Karpas-422 (cell line): ENCODE results near the gene GNGT2. TPM values are rescaled to one million over a fixed set of nuclear protein-coding genes. Genes with fewer than 3 reads are reported as not detected.

Experiments
- DNase-seq: peaks from one replicate; pipeline ENCODE4 v3.0.0-alpha.2; 2015
- H2AFZ ChIP-seq: fragments of 200-600 bp; sonication (generic); 2 replicates; pipeline ENCODE4 v1.6.1; 2014; ENCODE audit warnings: antibody characterized with exemption, low read length, mixed read lengths
- H3K27ac ChIP-seq: fragments of 200-600 bp; sonication (generic); 2 replicates; pipeline ENCODE4 v1.5.1; 2014; ENCODE audit warnings: mild to moderate bottlenecking, low read length, moderate library complexity
- H3K27me3 ChIP-seq: fragments of 200-600 bp; sonication (generic); 2 replicates; pipeline ENCODE4 v1.6.1; 2014; ENCODE audit warnings: low read length, mixed read lengths
- H3K36me3 ChIP-seq: fragments of 200-600 bp; sonication (generic); 2 replicates; pipeline ENCODE4 v1.6.1; 2014; ENCODE audit warnings: low read length, mixed read lengths; ENCODE audit not compliant: insufficient read depth
- H3K4me1 ChIP-seq: fragments of 200-600 bp; sonication (generic); 2 replicates; pipeline ENCODE4 v1.6.1; 2014; ENCODE audit warnings: mild to moderate bottlenecking, low read length, mixed read lengths
- H3K4me2 ChIP-seq: fragments of 200-600 bp; sonication (generic); 2 replicates; pipeline ENCODE4 v1.6.1; 2014; ENCODE audit warnings: low read length, low read depth, mild to moderate bottlenecking; ENCODE audit not compliant: poor library complexity, severe bottlenecking
- H3K4me3 ChIP-seq: fragments of 200-600 bp; sonication (generic); 2 replicates; pipeline ENCODE4 v1.5.1; 2014; ENCODE audit warnings: mild to moderate bottlenecking, antibody characterized with exemption, low read length, mixed read lengths
- H3K79me2 ChIP-seq: fragments of 200-600 bp; sonication (generic); 2 replicates; pipeline ENCODE4 v1.6.1; 2014; ENCODE audit warnings: mild to moderate bottlenecking, low read length, mixed read lengths
- H3K9ac ChIP-seq: fragments of 200-600 bp; sonication (generic); 2 replicates; pipeline ENCODE4 v1.6.0; 2014; ENCODE audit warnings: low read length
- H3K9me2 ChIP-seq: fragments of 200-600 bp; sonication (generic), shearing (Covaris generic); replicated peaks from 2 replicates; pipeline ENCODE4 v1.6.0; 2014; ENCODE audit warnings: mild to moderate bottlenecking, low read length, moderate library complexity; ENCODE audit not compliant: insufficient read depth
- H3K9me3 ChIP-seq: fragments of 300-700, 200-600 bp; sonication (generic); 2 replicates; pipeline ENCODE4 v1.6.1; 2014; ENCODE audit warnings: low read length, mixed read lengths
- H4K20me1 ChIP-seq: fragments of 200-600 bp; sonication (generic); 2 replicates; pipeline ENCODE4 v1.6.1; 2014; ENCODE audit warnings: mild to moderate bottlenecking, antibody characterized with exemption, low read length, low read depth; ENCODE audit not compliant: insufficient read depth
- total RNA-seq: library from RNA; depleted of rRNA; stranded (reverse); fragments of >200 nt; shearing (Covaris generic); gene quantifications from 2 replicates; pipeline ENCODE4 v1.2.3, GENCODE V29; 2014; ENCODE audit warnings: low replicate concordance; rRNA removed

GNGT2 gene
- total RNA-seq = 25.3 and 40.2 TPM in 2 replicates

DNA sequence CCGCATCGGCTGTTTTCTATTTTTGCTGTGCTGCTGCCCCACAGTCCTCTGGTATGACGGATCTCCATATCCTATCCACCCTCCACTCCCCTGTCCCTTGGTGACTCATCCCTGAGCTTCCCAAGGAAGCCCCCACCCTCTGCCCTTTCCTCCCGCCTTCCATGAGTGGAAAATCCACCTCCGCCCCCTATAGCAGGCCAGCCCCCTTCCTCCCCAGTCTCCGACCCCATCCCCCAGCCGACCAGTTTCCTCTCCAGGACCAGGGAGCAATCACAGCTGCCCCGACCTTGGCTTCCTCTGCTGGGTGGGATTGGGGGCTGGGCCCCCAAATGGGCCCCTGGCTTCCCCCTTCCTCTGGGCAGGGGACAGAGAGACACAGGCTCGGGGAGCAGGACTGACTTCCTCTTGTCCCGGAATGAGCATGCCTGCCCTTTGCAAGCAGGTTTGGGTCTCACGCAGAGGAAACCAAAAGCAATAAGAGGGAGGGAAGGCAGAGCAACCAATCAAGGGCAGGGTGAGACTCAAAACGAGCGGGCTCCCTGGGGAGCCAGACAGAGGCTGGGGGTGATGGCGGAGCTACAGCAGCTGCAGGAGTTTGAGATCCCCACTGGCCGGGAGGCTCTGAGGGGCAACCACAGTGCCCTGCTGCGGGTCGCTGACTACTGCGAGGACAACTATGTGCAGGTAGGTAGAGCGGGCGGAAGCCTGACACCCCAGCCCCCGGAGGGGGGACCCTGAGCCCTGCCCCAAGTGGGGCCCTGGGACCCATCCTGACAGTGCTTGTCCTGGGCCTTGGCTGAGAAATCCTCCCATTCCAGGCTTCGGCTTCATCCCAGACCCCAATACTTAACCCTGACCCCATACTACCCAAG, at the start of gene GNGT2, which contains the start of gene ABI3:
Gene GNGT2, minus strand, starts transcription at position 417 of the 872 bp plus-strand sequence. CDS start 3,152 bp downstream, outside the sequence.
Gene ABI3, plus strand, starts transcription at position 550 of the 872 bp plus-strand sequence. Its CDS starts 18 bp downstream, at position 568.
- H3K79me2 ChIP-seq = peaks cover 58% of the 10 kb centered on the region
- H3K9ac ChIP-seq = peak within 1 kb of the TSS; percentile 89
- H3K4me2 ChIP-seq = peak within 1 kb of the TSS; percentile 95
- H3K4me3 ChIP-seq = peak within 1 kb of the TSS; percentile 89
- no peaks in the 10 kb centered on the region for H3K9me2 ChIP-seq
- H3K27ac ChIP-seq = peak within 1 kb of the TSS; percentile 91
- peak; percentile 97 for DNase-seq
- peaks cover 60% of the 10 kb centered on the region for H3K4me1 ChIP-seq
- no peaks in the 10 kb centered on the region for H4K20me1 ChIP-seq
- H2AFZ ChIP-seq = no peak within 1 kb of the TSS
- no peaks in the 10 kb centered on the region for H3K9me3 ChIP-seq
- H3K27me3 ChIP-seq = no peaks in the 10 kb centered on the region
- H3K36me3 ChIP-seq = 0 out of 2 replicates have a peak, but pooled peaks cover 3% of the 10 kb centered on the region

GRCh38 chr17:49259663-49260010, 49.3 kb upstream of the GNGT2 start:
- Histone ChIP-seq H3K9ac (peak overlapping the region; percentile 45; the same call in 1 of the 2 replicates), H3K4me2 (peak overlapping the region; percentile 59), H3K27me3 (peaks cover 3% of the 10 kb centered on the region; the same call in 1 of the 2 replicates), H3K27ac (no peak overlapping the region), H3K4me3 (peak overlapping the region; percentile 59; the same call in 1 of the 2 replicates), H3K9me2 (no peaks in the 10 kb centered on the region), H3K79me2 (no peaks in the 10 kb centered on the region), H3K36me3 (no peaks in the 10 kb centered on the region), H3K9me3 (no peaks in the 10 kb centered on the region), H4K20me1 (no peaks in the 10 kb centered on the region), H3K4me1 (peaks cover 10% of the 10 kb centered on the region), H2AFZ (peak overlapping the region; percentile 92; the same call in 1 of the 2 replicates)
- peak; percentile 38 for DNase-seq

- H3K27ac ChIP-seq = no peak overlapping the region
- H3K9me2 ChIP-seq = no peaks in the 10 kb centered on the region
- no peak overlapping the region for H2AFZ ChIP-seq
- H3K9ac ChIP-seq = no peak overlapping the region
- no peaks in the 10 kb centered on the region for H4K20me1 ChIP-seq
- no peak overlapping the region for H3K4me3 ChIP-seq
- peaks cover 3% of the 10 kb centered on the region; the same call in 1 of the 2 replicates for H3K27me3 ChIP-seq
- peaks cover 10% of the 10 kb centered on the region for H3K4me1 ChIP-seq
- no peak overlapping the region for H3K4me2 ChIP-seq
- no peaks in the 10 kb centered on the region for H3K9me3 ChIP-seq
- H3K79me2 ChIP-seq = no peaks in the 10 kb centered on the region
- no peak for DNase-seq
- H3K36me3 ChIP-seq = no peaks in the 10 kb centered on the region
Observed at GRCh38 chr17:49258394-49258793, 48.0 kb upstream of the GNGT2 start.

GRCh38 chr17:49255125-49255524, 44.8 kb upstream of the GNGT2 start:
- Histone ChIP-seq H3K79me2 (no peaks in the 10 kb centered on the region), H3K9me3 (no peaks in the 10 kb centered on the region), H4K20me1 (no peaks in the 10 kb centered on the region), H3K9me2 (no peaks in the 10 kb centered on the region), H3K27me3 (peaks cover 3% of the 10 kb centered on the region; the same call in 1 of the 2 replicates), H3K9ac (no peak overlapping the region), H3K36me3 (no peaks in the 10 kb centered on the region), H2AFZ (no peak overlapping the region), H3K27ac (no peak overlapping the region), H3K4me2 (no peak overlapping the region), H3K4me1 (peaks cover 4% of the 10 kb centered on the region), H3K4me3 (no peak overlapping the region)
- no peak for DNase-seq

DNA sequence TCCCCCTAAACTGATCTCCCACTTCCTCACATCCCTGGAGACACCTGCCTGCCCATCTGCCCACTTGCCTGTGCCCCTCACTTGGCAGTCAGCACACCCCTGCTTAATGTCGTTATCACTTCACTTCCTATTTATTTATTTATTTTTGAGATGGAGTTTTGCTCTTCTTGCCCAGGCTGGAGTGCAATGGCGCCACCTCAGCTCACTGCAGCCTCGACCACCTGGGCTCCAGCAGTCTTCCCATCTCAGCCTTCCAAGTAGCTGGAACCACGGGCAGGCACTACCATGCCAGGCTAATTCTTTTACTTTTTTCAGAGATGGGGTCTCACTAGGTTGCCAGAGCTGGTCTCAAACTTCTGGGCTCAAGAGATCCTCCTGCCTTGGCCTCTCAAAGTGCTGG, 43.7 kb upstream of the GNGT2 start:
- Histone ChIP-seq H3K79me2 (no peaks in the 10 kb centered on the region), H3K4me3 (no peak overlapping the region), H3K4me2 (no peak overlapping the region), H2AFZ (no peak overlapping the region), H3K27me3 (no peaks in the 10 kb centered on the region), H3K4me1 (peaks cover 6% of the 10 kb centered on the region), H4K20me1 (no peaks in the 10 kb centered on the region), H3K27ac (no peak overlapping the region), H3K9me3 (no peaks in the 10 kb centered on the region), H3K9ac (no peak overlapping the region), H3K36me3 (no peaks in the 10 kb centered on the region), H3K9me2 (no peaks in the 10 kb centered on the region)
- DNase-seq = no peak

GRCh38 chr17:49252148-49252695, 41.8 kb upstream of the GNGT2 start:
- H3K27me3 ChIP-seq = no peaks in the 10 kb centered on the region
- H2AFZ ChIP-seq = no peak overlapping the region
- no peak overlapping the region for H3K4me3 ChIP-seq
- no peak overlapping the region for H3K27ac ChIP-seq
- H3K4me1 ChIP-seq = peaks cover 9% of the 10 kb centered on the region
- H3K36me3 ChIP-seq = no peaks in the 10 kb centered on the region
- no peaks in the 10 kb centered on the region for H3K9me3 ChIP-seq
- H4K20me1 ChIP-seq = no peaks in the 10 kb centered on the region
- no peaks in the 10 kb centered on the region for H3K9me2 ChIP-seq
- no peak overlapping the region for H3K9ac ChIP-seq
- no peaks in the 10 kb centered on the region for H3K79me2 ChIP-seq
- no peak overlapping the region for H3K4me2 ChIP-seq
- peak; percentile 42 for DNase-seq

- Histone ChIP-seq H3K4me2 (no peak overlapping the region), H3K27ac (no peak overlapping the region), H3K79me2 (no peaks in the 10 kb centered on the region), H3K36me3 (no peaks in the 10 kb centered on the region), H3K4me3 (no peak overlapping the region), H4K20me1 (no peaks in the 10 kb centered on the region), H3K4me1 (peaks cover 9% of the 10 kb centered on the region), H2AFZ (no peak overlapping the region), H3K27me3 (no peaks in the 10 kb centered on the region), H3K9ac (no peak overlapping the region), H3K9me3 (no peaks in the 10 kb centered on the region), H3K9me2 (no peaks in the 10 kb centered on the region)
- peak; percentile 38 for DNase-seq
Observed at GRCh38 chr17:49249890-49250522, 39.6 kb upstream of the GNGT2 start.

DNA sequence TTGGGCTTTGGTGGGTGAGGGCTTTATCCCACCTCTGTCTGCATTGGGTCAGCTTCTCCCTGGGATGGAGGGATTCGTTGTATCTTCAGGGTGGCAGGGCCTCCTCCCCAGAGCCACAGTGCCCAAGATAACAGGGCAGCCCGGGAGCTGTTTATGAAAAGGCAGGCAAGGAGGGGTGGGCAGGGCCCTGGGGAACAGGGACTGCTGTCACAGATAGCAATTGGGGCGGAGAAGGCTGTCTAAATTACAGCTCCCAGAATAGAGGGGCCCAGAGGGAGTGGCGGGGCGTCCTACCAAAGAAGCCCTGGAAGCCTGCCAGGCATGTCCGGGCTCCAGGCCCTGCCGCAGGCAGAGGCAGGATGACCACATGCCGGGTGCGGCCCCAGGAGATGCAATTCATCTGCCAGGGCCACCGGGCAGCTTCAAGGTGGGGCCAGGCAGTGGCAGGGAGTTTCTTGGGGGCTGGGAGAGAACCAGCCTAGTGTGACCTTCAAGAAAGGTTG, 39.0 kb upstream of the GNGT2 start:
- Histone ChIP-seq H3K9me2 (no peaks in the 10 kb centered on the region), H3K4me2 (peak overlapping the region; percentile 7), H4K20me1 (no peaks in the 10 kb centered on the region), H3K36me3 (no peaks in the 10 kb centered on the region), H3K27ac (no peak overlapping the region), H3K79me2 (no peaks in the 10 kb centered on the region), H3K9ac (no peak overlapping the region), H3K9me3 (no peaks in the 10 kb centered on the region), H3K4me3 (no peak overlapping the region), H3K27me3 (no peaks in the 10 kb centered on the region), H3K4me1 (peaks cover 9% of the 10 kb centered on the region), H2AFZ (no peak overlapping the region)
- DNase-seq = peak; percentile 37
